Hepatocyte (in vitro differentiated cells): ENCODE measurements around the gene TACC3. TPM values are rescaled to one million over a fixed set of nuclear protein-coding genes. Genes with fewer than 3 reads are reported as not detected.

Experiments
- DNase-seq: peaks from one replicate; pipeline ENCODE4 v3.0.0-alpha.2; 2016; ENCODE audit warnings: low spot score
- H2AFZ ChIP-seq: fragments of 200-600 bp; sonication (generic); 2 replicates; pipeline ENCODE4 v1.6.0; 2016; ENCODE audit warnings: antibody characterized with exemption, mild to moderate bottlenecking
- H3K27ac ChIP-seq: fragments of 200-600 bp; sonication (generic); 2 replicates; pipeline ENCODE4 v1.5.1; 2016; ENCODE audit warnings: mild to moderate bottlenecking
- H3K27me3 ChIP-seq: fragments of 200-600 bp; sonication (generic); 2 replicates; pipeline ENCODE4 v1.6.1; 2016
- H3K36me3 ChIP-seq: fragments of 200-600 bp; sonication (generic); replicated peaks from 2 replicates; pipeline ENCODE4 v1.5.1; 2016; ENCODE audit warnings: low read depth; ENCODE audit not compliant: insufficient read depth
- H3K4me1 ChIP-seq: fragments of 200-600 bp; sonication (generic); 2 replicates; pipeline ENCODE4 v1.5.1; 2016; ENCODE audit warnings: mild to moderate bottlenecking, moderate library complexity; ENCODE audit not compliant: insufficient read depth
- H3K4me2 ChIP-seq: fragments of 200-600 bp; sonication (generic); 2 replicates; pipeline ENCODE4 v1.6.0; 2016
- H3K4me3 ChIP-seq: fragments of 200-600 bp; sonication (generic); 2 replicates; pipeline ENCODE4 v1.5.1; 2016; ENCODE audit warnings: mild to moderate bottlenecking
- H3K79me2 ChIP-seq: fragments of 200-600 bp; sonication (generic); 2 replicates; pipeline ENCODE4 v1.6.0; 2017; ENCODE audit warnings: mild to moderate bottlenecking
- H3K9me2 ChIP-seq: fragments of 200-600 bp; sonication (generic); replicated peaks from 2 replicates; pipeline ENCODE4 v1.6.0; 2017; ENCODE audit warnings: mild to moderate bottlenecking; ENCODE audit not compliant: insufficient read depth
- H3K9me3 ChIP-seq: fragments of 200-600 bp; sonication (generic); 2 replicates; pipeline ENCODE4 v1.5.1; 2016; ENCODE audit warnings: low read depth, mild to moderate bottlenecking
- H4K20me1 ChIP-seq: fragments of 200-600 bp; sonication (generic); 2 replicates; pipeline ENCODE4 v1.6.0; 2016; ENCODE audit warnings: mild to moderate bottlenecking; ENCODE audit not compliant: insufficient read depth, poor library complexity, severe bottlenecking
- CTCF ChIP-seq: fragments of 200-600 bp; sonication (generic); IDR thresholded peaks from 2 replicates; pipeline ENCODE4 v1.5.1; 2016; ENCODE audit warnings: antibody characterized with exemption, mild to moderate bottlenecking; ENCODE audit not compliant: poor library complexity
- EZH2 ChIP-seq: fragments of 200-600 bp; sonication (generic); IDR thresholded peaks from 2 replicates; pipeline ENCODE4 v1.6.1; 2016; ENCODE audit warnings: antibody characterized with exemption, mild to moderate bottlenecking, borderline replicate concordance
- EZH2phosphoT487 ChIP-seq: fragments of 200-600 bp; sonication (generic); IDR thresholded peaks from one replicate; pipeline ENCODE4 v1.6.1; 2018; ENCODE audit warnings: antibody characterized with exemption, mild to moderate bottlenecking, low read depth, moderate library complexity; ENCODE audit not compliant: unreplicated experiment, severe bottlenecking
- WGBS: methylation state at CpG from one replicate; pipeline ENCODE4 v1.1.6; 2016; ENCODE audit warnings: low lambda C conversion rate; ENCODE audit errors: missing lambda C conversion rate; 5-methylcytosine and 5-hydroxymethylcytosine counted together
- polyA plus RNA-seq: library from polyadenylated mRNA; unstranded; fragments of >200 nt; fragmentation: Nextera tagmentation; extraction: Ambion mirVana; gene quantifications from 2 replicates; pipeline ENCODE4 v1.2.1, GENCODE V29; 2016
- total RNA-seq: library from RNA; depleted of rRNA; stranded (reverse); fragments of >200 nt; gene quantifications from 2 replicates; pipeline ENCODE4 v1.2.3, GENCODE V29; 2014

TACC3 gene
- total and polyA plus RNA-seq, 2 experiments from 2014 or later: 9.3 to 14.8 TPM

- DNase-seq: no peak
- Histone ChIP-seq H3K9me3 (no peaks in the 10 kb centered on the region), H3K4me3 (no peak overlapping the region), H2AFZ (no peak overlapping the region), H3K27ac (no peak overlapping the region), H4K20me1 (peaks cover 2% of the 10 kb centered on the region), H3K79me2 (no peaks in the 10 kb centered on the region), H3K27me3 (no peaks in the 10 kb centered on the region), H3K36me3 (no peaks in the 10 kb centered on the region), H3K4me1 (peaks cover 28% of the 10 kb centered on the region), H3K4me2 (no peak overlapping the region), H3K9me2 (no peaks in the 10 kb centered on the region)
- 70% methylated on average over 13 of the region's 13 CpGs for WGBS
- TF ChIP-seq EZH2 (no peak), CTCF (no peak), EZH2phosphoT487 (no peak)
Observed at GRCh38 chr4:1788254-1788973, 67.1 kb downstream of the TACC3 start.

- TF ChIP-seq EZH2phosphoT487 (no peak), EZH2 (no peak), CTCF (no peak)
- Histone ChIP-seq H3K27ac (no peak overlapping the region), H3K27me3 (no peaks in the 10 kb centered on the region), H3K9me3 (no peaks in the 10 kb centered on the region), H3K36me3 (no peaks in the 10 kb centered on the region), H3K4me3 (no peak overlapping the region), H2AFZ (no peak overlapping the region), H3K4me1 (peaks cover 28% of the 10 kb centered on the region), H3K4me2 (no peak overlapping the region), H3K79me2 (peaks cover 8% of the 10 kb centered on the region), H4K20me1 (peaks cover 10% of the 10 kb centered on the region), H3K9me2 (no peaks in the 10 kb centered on the region)
- no peak for DNase-seq
- 86% methylated on average over 21 of the region's 21 CpGs for WGBS
Observed at GRCh38 chr4:1789552-1789951, 68.2 kb downstream of the TACC3 start.

- no peak overlapping the region for H2AFZ ChIP-seq
- no peaks in the 10 kb centered on the region for H3K9me2 ChIP-seq
- peaks cover 15% of the 10 kb centered on the region for H4K20me1 ChIP-seq
- TF ChIP-seq EZH2: no peak
- TF ChIP-seq EZH2phosphoT487: no peak
- TF ChIP-seq CTCF: no peak
- peaks cover 12% of the 10 kb centered on the region for H3K79me2 ChIP-seq
- no peak for DNase-seq
- H3K36me3 ChIP-seq: no peaks in the 10 kb centered on the region
- H3K4me3 ChIP-seq: no peak overlapping the region
- H3K27me3 ChIP-seq: no peaks in the 10 kb centered on the region
- no peak overlapping the region for H3K27ac ChIP-seq
- 96% methylated on average over 8 of the region's 10 CpGs for WGBS
- H3K9me3 ChIP-seq: no peaks in the 10 kb centered on the region
- no peak overlapping the region for H3K4me2 ChIP-seq
- peaks cover 26% of the 10 kb centered on the region for H3K4me1 ChIP-seq
Observed at GRCh38 chr4:1790005-1790404, 68.7 kb downstream of the TACC3 start.
